Endothelial cell of umbilical vein (primary cell): ENCODE results near the gene LPP. TPM values are rescaled to one million over a fixed set of nuclear protein-coding genes. Genes with fewer than 3 reads are reported as not detected.
A peak's percentile ranks its signal among the peaks of the same experiment; 100 is the strongest.

Experiments used
- BruUV-seq: library from RNA; stranded (reverse); fragments of 400-500 nt; replicated peaks from 2 replicates; lab custom pipeline; 2021; lab: Mats Ljungman, UMichigan
- CTCF ChIA-PET: fragments of 300-600, 350-600 bp; sonication (Branson Sonifier 250); formaldehyde crosslinking; loops from one replicate; lab custom pipeline; 2021; ENCODE audit warnings: antibody characterized with exemption, inconsistent platforms; lab: Charles Lee
- POLR2A ChIA-PET: fragments of 300-600, 350-600 bp; sonication (Branson Sonifier 250); formaldehyde crosslinking; loops from one replicate; lab custom pipeline; 2021; ENCODE audit warnings: antibody characterized with exemption, inconsistent platforms; lab: Charles Lee
- DNase-seq: peaks from one replicate; pipeline ENCODE4 v3.0.0-alpha.2; 2011; ENCODE audit warnings: low read depth, low spot score
- FAIRE-seq: peaks from 2 replicates; lab custom pipeline; 2011; peaks lifted over from hg19 to GRCh38; lab: Jason Lieb, UNC
- H2AFZ ChIP-seq: 2 replicates; pipeline ENCODE4 v1.6.0; 2012; ENCODE audit warnings: low read depth, low read length, control low read depth, inconsistent platforms
- H3K27ac ChIP-seq: 2 replicates; pipeline ENCODE4 v1.5.1; 2011; ENCODE audit warnings: low read depth, mild to moderate bottlenecking, control low read depth, low read length, moderate library complexity; ENCODE audit not compliant: insufficient read depth
- H3K27me3 ChIP-seq, 2 experiments: 2 replicates each; pipeline versions ENCODE4 v1.6.0 to v1.6.1; 2011; ENCODE audit warnings: low read length in 2 of 2, mixed read lengths in 1 of 2; ENCODE audit not compliant: control insufficient read depth in 2 of 2, insufficient read depth in 2 of 2
- H3K36me3 ChIP-seq, 2 experiments: 2 replicates in 1 of 2; 3 replicates in 1 of 2; pipeline ENCODE4 v1.5.1; 2011; ENCODE audit warnings: low read length in 2 of 2, mild to moderate bottlenecking in 1 of 2, moderate library complexity in 1 of 2; ENCODE audit not compliant: control insufficient read depth in 2 of 2, insufficient read depth in 2 of 2; ENCODE audit errors: extremely low read depth in 1 of 2
- H3K4me1 ChIP-seq: 3 replicates; pipeline ENCODE4 v1.5.1; 2011; ENCODE audit warnings: mild to moderate bottlenecking, low read length; ENCODE audit not compliant: control insufficient read depth, insufficient read depth; ENCODE audit errors: extremely low read depth
- H3K4me2 ChIP-seq: 2 replicates; pipeline ENCODE4 v1.6.1; 2011; ENCODE audit warnings: low read length, control low read depth, mixed read lengths; ENCODE audit not compliant: insufficient read depth
- H3K4me3 ChIP-seq, 3 experiments: fragments of 200-600 bp in 1 of 3; sonication (generic), shearing (Covaris generic) in 1 of 3; replicated peaks in 1 of 3; 2 replicates each; pipeline ENCODE4 v1.5.1; 2011 to 2016; ENCODE audit warnings: control low read depth in 3 of 3, low read length in 3 of 3, mild to moderate bottlenecking in 2 of 3, inconsistent platforms in 1 of 3, low read depth in 1 of 3, moderate library complexity in 1 of 3; ENCODE audit not compliant: insufficient read depth in 1 of 3
- H3K79me2 ChIP-seq: 2 replicates; pipeline ENCODE4 v1.6.0; 2012; ENCODE audit warnings: low read length, inconsistent platforms; ENCODE audit not compliant: control insufficient read depth, insufficient read depth
- H3K9ac ChIP-seq: replicated peaks from 2 replicates; pipeline ENCODE3; 2011; ENCODE audit warnings: low read length, control low read depth; ENCODE audit not compliant: insufficient read depth; ENCODE audit errors: extremely low read depth
- H3K9me1 ChIP-seq: replicated peaks from 3 replicates; pipeline ENCODE4 v1.6.0; 2011; ENCODE audit warnings: mild to moderate bottlenecking, low read length; ENCODE audit not compliant: control insufficient read depth, insufficient read depth; ENCODE audit errors: extremely low read depth
- H3K9me3 ChIP-seq: replicated peaks from 2 replicates; pipeline ENCODE4 v1.5.1; 2012; ENCODE audit warnings: low read length, inconsistent platforms; ENCODE audit not compliant: control insufficient read depth, insufficient read depth
- H4K20me1 ChIP-seq: replicated peaks from 2 replicates; pipeline ENCODE3; 2011; ENCODE audit warnings: mild to moderate bottlenecking, low read length; ENCODE audit not compliant: control insufficient read depth, insufficient read depth; ENCODE audit errors: extremely low read depth
- EZH2 ChIP-seq: IDR thresholded peaks from 2 replicates; pipeline ENCODE4 v1.6.1; 2012; ENCODE audit warnings: borderline replicate concordance, low read depth, mild to moderate bottlenecking, moderate library complexity, low read length, inconsistent platforms; ENCODE audit not compliant: severe bottlenecking
- FOS ChIP-seq: IDR thresholded peaks from 2 replicates; pipeline ENCODE4 v1.6.1; 2011; ENCODE audit warnings: mild to moderate bottlenecking, low read length, moderate library complexity, borderline replicate concordance; ENCODE audit not compliant: insufficient read depth
- GATA2 ChIP-seq: IDR thresholded peaks from 2 replicates; pipeline ENCODE4 v1.7.0; 2011; ENCODE audit warnings: low read depth, mild to moderate bottlenecking, moderate library complexity, mixed read lengths, low read length; ENCODE audit not compliant: insufficient read length, insufficient read depth
- JUN ChIP-seq: IDR thresholded peaks from 2 replicates; pipeline ENCODE4 v1.6.1; 2011; ENCODE audit warnings: borderline replicate concordance, low read depth; ENCODE audit not compliant: insufficient read length, insufficient read depth
- MAX ChIP-seq: IDR thresholded peaks from 2 replicates; pipeline ENCODE4 v1.6.1; 2011; ENCODE audit not compliant: insufficient read depth, insufficient read length
- MYC ChIP-seq: IDR thresholded peaks from one replicate; pipeline ENCODE4 v1.6.1; 2011; ENCODE audit warnings: mild to moderate bottlenecking, low read depth, low read length
- POLR2A ChIP-seq: IDR thresholded peaks from 2 replicates; pipeline ENCODE4 v1.6.1; 2012; ENCODE audit warnings: low read depth, mild to moderate bottlenecking, control low read depth, low read length
- POLR2AphosphoS5 ChIP-seq: IDR thresholded peaks from 2 replicates; pipeline ENCODE4 v1.6.1; 2012; ENCODE audit warnings: low read depth, mild to moderate bottlenecking, control low read depth, low read length, moderate library complexity; ENCODE audit not compliant: insufficient read depth
- dilution Hi-C: fragments of 300-500 bp; cut with MboI; formaldehyde crosslinking; loops from one replicate; pipeline ENCODE4 v1.15.0; 2019; ENCODE audit warnings: low sequenced_read_pairs; ENCODE audit not compliant: extremely low pct_ligation_motif_present
- intact Hi-C: fragments of 100-400 bp; cut with micrococcal nuclease; formaldehyde crosslinking; loops from one replicate; pipeline ENCODE4 v1.10.0; 2022
- polyA plus RNA-seq, 4 experiments: library from polyadenylated mRNA; depleted of rRNA in 3 of 4; stranded (reverse) in 3 of 4; unstranded in 1 of 4; fragments of >200 nt; gene quantifications; 2 replicates each; pipeline versions ENCODE4 v1.2.1 to v1.2.3, GENCODE V29; 2011 to 2012; ENCODE audit warnings: missing spikeins in 1 of 4
- total RNA-seq: library from RNA; stranded (reverse); gene quantifications from 2 replicates; pipeline ENCODE4 v1.2.3, GENCODE V29; 2021
- TF ChIP-seq, protein P1 (sequence below), 2 donors: IDR thresholded peaks; 1 replicate in 1 of 2; 2 replicates in 1 of 2; pipeline ENCODE4 v1.5.1; 2011; ENCODE audit warnings: low read length in 2 of 2, mild to moderate bottlenecking in 2 of 2, moderate library complexity in 2 of 2, control low read depth in 1 of 2, inconsistent platforms in 1 of 2, low read depth in 1 of 2; ENCODE audit not compliant: insufficient read depth in 1 of 2; ENCODE audit errors: extremely low read depth in 1 of 2

LPP gene
- total and polyA plus RNA-seq, 2 donors (not counting 3 experiments of a cell fraction or from before 2014, with no cell fraction given) = 16.9 to 153 TPM

GRCh38 chr3:188578576-188579363 is 424.8 kb downstream of the LPP start:
- FAIRE-seq = no peak
- H3K4me2 ChIP-seq = no peak overlapping the region
- dilution Hi-C loops (no loop called here), intact Hi-C loops (no loop called here)
- H3K27me3 ChIP-seq = no peaks in the 10 kb centered on the region
- no peaks in the 10 kb centered on the region for H3K36me3 ChIP-seq
- CTCF ChIA-PET = no interaction called here
- POLR2A ChIA-PET = no interaction called here
- H3K9ac ChIP-seq = no peak overlapping the region
- BruUV-seq = no TSS peak
- H3K9me3 ChIP-seq = no peaks in the 10 kb centered on the region
- TF ChIP-seq JUN (no peak), POLR2AphosphoS5 (no peak), FOS (no peak), MYC (no peak), EZH2 (no peak), MAX (no peak), POLR2A (no peak), GATA2 (no peak)
- TF ChIP-seq, protein P1, sequence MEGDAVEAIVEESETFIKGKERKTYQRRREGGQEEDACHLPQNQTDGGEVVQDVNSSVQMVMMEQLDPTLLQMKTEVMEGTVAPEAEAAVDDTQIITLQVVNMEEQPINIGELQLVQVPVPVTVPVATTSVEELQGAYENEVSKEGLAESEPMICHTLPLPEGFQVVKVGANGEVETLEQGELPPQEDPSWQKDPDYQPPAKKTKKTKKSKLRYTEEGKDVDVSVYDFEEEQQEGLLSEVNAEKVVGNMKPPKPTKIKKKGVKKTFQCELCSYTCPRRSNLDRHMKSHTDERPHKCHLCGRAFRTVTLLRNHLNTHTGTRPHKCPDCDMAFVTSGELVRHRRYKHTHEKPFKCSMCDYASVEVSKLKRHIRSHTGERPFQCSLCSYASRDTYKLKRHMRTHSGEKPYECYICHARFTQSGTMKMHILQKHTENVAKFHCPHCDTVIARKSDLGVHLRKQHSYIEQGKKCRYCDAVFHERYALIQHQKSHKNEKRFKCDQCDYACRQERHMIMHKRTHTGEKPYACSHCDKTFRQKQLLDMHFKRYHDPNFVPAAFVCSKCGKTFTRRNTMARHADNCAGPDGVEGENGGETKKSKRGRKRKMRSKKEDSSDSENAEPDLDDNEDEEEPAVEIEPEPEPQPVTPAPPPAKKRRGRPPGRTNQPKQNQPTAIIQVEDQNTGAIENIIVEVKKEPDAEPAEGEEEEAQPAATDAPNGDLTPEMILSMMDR (IDR thresholded peaks at IDR 0.05; ENCODE audit: extremely low read depth in 1 of 2, insufficient read depth in 1 of 2, low read depth in 1 of 2, low read length in 2 of 2) = no peak
- peaks cover 4% of the 10 kb centered on the region for H3K9me1 ChIP-seq
- H3K4me3 ChIP-seq = no peak overlapping the region
- H3K79me2 ChIP-seq = no peaks in the 10 kb centered on the region
- peak; percentile 7 for DNase-seq
- no peaks in the 10 kb centered on the region for H4K20me1 ChIP-seq
- H3K4me1 ChIP-seq = peaks cover 6% of the 10 kb centered on the region
- H2AFZ ChIP-seq = no peak overlapping the region
- H3K27ac ChIP-seq = no peak overlapping the region
